Transverse colon (tissue), 4 donors: Measurements from ENCODE around the gene PGLYRP4. TPM values are rescaled to one million over a fixed set of nuclear protein-coding genes. Genes with fewer than 3 reads are reported as not detected.

ENCODE experiments used
- DNase-seq: peaks from one replicate; pipeline ENCODE4 v3.0.0-alpha.2; 2019
- H3K27ac ChIP-seq, 4 donors: fragments of 200-600 bp; sonication (generic); 2 replicates each; pipeline ENCODE4 v1.5.1; 2016 to 2018; ENCODE audit warnings: inconsistent platforms in 4 of 4
- H3K27me3 ChIP-seq: fragments of 200-600 bp; sonication (generic); 2 replicates; pipeline ENCODE4 v1.5.1; 2017; ENCODE audit warnings: inconsistent platforms
- H3K36me3 ChIP-seq, 4 donors: fragments of 200-600 bp; sonication (generic); 2 replicates each; pipeline ENCODE4 v1.5.1; 2017 to 2019; ENCODE audit warnings: inconsistent platforms in 4 of 4
- H3K4me1 ChIP-seq, 4 donors: fragments of 200-600 bp; sonication (generic); 2 replicates each; pipeline ENCODE4 v1.5.1; 2017 to 2020; ENCODE audit warnings: inconsistent platforms in 4 of 4
- H3K4me3 ChIP-seq, 4 donors: fragments of 200-600 bp; sonication (generic); 1 replicate in 1 of 4; 2 replicates in 3 of 4; pipeline versions ENCODE4 v1.5.1 to v1.6.1; 2017 to 2019; ENCODE audit warnings: inconsistent platforms in 4 of 4
- H3K9me3 ChIP-seq, 2 donors: fragments of 200-600 bp; sonication (generic); 2 replicates each; pipeline ENCODE4 v1.5.1; 2017 to 2019; ENCODE audit warnings: inconsistent platforms in 2 of 2
- CTCF ChIP-seq, 5 experiments: fragments of 200-600 bp in 3 of 5; fragments of 450-650 bp in 2 of 5; sonication (generic) in 3 of 5; IDR thresholded peaks; 1 replicate in 2 of 5; 2 replicates in 3 of 5; pipeline ENCODE4 v1.5.1; 2016 to 2017; ENCODE audit warnings: antibody characterized with exemption in 5 of 5, inconsistent platforms in 3 of 5, mild to moderate bottlenecking in 2 of 5, moderate library complexity in 1 of 5
- EP300 ChIP-seq: sonication (generic); formaldehyde crosslinking; IDR thresholded peaks from one replicate; pipeline ENCODE4 v1.6.1; 2017; ENCODE audit warnings: antibody characterized with exemption, low read depth
- POLR2A ChIP-seq: fragments of 450-650 bp; IDR thresholded peaks from one replicate; pipeline ENCODE4 v1.6.1; 2016; ENCODE audit warnings: antibody characterized with exemption, mild to moderate bottlenecking, moderate library complexity
- POLR2AphosphoS5 ChIP-seq, 3 donors: sonication (generic); formaldehyde crosslinking; IDR thresholded peaks; one replicate each; pipeline ENCODE4 v1.6.1; 2016; ENCODE audit warnings: antibody characterized with exemption in 3 of 3
- WGBS, 2 donors: methylation state at CpG; one replicate each; pipeline ENCODE4 v1.1.5; 2018; ENCODE audit warnings: low coverage in 1 of 2; 5-methylcytosine and 5-hydroxymethylcytosine counted together
- in situ Hi-C, 4 donors: fragments of 200-750 bp; cut with MboI; loops; one replicate each; pipeline versions ENCODE4 v1.15.0 to v1.15.1; 2017; ENCODE audit warnings: low sequenced_read_pairs in 3 of 4, low pct_ligation_motif_present in 1 of 4, low pct_unique_long_range_greater_than_20kb in 1 of 4
- intact Hi-C: fragments of 100-400 bp; cut with DNase I; formaldehyde crosslinking; loops from one replicate; pipeline ENCODE4 v1.15.1; 2023; ENCODE audit warnings: low total_unique reads
- total RNA-seq, 4 donors: library from RNA; depleted of rRNA; stranded (reverse); fragments of >200 nt; gene quantifications; one replicate each; pipeline ENCODE4 v1.1.0, GENCODE V29; 2016

Gene PGLYRP4
- not detected for total RNA-seq

DNA sequence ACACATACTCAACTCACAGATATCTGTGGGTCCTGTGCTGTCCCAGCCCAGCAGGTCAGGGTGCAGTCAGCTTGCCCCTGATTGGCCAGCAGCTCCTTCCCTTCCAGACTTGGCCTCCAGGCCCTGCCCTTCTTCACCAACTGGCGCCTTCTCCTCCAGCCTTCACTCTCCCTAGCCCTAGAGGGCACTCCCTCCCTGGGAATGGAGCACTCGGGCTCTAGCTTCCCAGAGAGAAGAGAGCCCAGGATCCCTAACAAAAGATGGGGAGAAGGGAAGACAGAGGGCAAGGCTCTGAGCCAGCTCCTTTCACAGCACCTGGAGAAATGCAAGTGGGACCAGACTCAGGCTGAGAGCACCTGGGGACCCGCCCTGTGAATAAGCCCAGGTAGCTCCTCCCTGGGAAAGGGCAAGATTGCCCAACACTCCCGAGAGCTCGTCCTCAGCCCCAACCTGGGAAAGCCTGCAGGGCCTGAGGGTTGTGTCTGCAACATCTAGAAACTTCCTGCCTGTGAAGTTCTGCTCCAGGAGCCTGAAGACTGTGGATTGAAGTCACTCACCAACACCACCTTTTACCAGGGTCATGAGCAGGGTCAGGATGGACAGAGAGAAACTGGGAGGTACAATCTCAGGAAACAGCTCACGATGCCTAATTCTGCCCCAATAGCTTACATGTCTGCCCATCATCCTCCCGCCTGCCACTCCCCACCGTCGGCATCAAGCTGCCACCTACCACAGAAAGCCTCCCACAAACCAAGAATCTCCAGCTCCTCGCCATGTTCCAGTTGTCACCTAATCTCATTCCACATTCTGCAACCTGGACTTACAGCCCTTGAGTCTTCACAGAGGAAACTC lies at the start of gene PGLYRP4:
PGLYRP4 (minus strand) TSS at position 331 of the 852 bp plus-strand sequence. CDS start 909 bp downstream, outside the sequence.
- WGBS, 2 donors = 54 to 74% methylated on average over 4 to 9 of the region's 10 CpGs
- H3K4me1 ChIP-seq = no peaks in the 10 kb centered on the region
- H3K27ac ChIP-seq = no peak within 1 kb of the TSS
- no peak for DNase-seq
- intact Hi-C loops = no loop called here
- TF ChIP-seq CTCF (IDR thresholded peaks at IDR 0.05) (no peak), POLR2AphosphoS5 (IDR thresholded peaks at IDR 0.05) (no peak), EP300 (no peak), POLR2A (no peak)
- H3K9me3 ChIP-seq = no peaks in the 10 kb centered on the region
- H3K36me3 ChIP-seq = no peaks in the 10 kb centered on the region
- H3K4me3 ChIP-seq = no peak within 1 kb of the TSS
- H3K27me3 ChIP-seq = peaks cover 35% of the 10 kb centered on the region
- in situ Hi-C loops = loop anchor here in 1 of 4 donors (5.0 kb wide), 1 partner anchor 139 kb away; no protein-coding TSS in a partner anchor

DNA sequence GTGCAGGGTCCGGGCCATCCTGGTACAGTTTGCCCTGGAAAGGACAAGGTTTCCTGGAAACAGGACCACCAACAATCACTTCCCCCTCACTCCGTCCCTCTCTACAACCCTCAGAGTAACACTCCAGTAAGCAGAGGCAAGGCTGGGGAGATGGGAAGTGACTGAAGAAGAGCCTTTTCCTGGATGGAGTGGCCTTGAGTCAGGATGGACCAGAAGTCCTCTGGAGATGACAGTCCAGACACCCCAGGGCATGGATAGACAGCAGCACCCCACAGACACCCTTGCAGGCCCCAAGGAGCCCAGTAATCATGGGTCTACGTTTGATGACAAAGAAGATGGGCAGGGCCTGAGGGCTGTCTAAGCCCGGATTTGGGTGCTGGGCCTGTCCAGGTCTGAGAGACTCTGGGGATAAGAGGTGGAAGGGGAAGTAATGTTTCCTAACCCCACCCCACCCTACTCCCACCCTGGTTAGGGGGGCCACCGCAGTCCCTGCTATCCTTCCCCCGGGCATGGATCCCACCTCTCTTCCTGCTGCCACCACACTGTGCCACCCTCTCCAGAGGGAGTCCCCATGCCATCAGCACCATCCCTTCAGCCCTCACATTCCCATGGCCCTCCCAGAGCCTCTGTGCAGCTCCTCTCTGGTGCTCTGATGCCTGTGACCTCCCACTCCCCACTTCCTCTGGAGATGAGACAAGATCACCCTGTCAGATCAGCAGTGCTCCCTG lies 49.4 kb upstream of the PGLYRP4 start:
- Histone ChIP-seq H3K4me3 (no peak overlapping the region), H3K36me3 (no peaks in the 10 kb centered on the region), H3K27me3 (no peaks in the 10 kb centered on the region), H3K9me3 (no peaks in the 10 kb centered on the region), H3K27ac (no peak overlapping the region), H3K4me1 (no peaks in the 10 kb centered on the region)
- in situ Hi-C loops (no loop called here), intact Hi-C loops (no loop called here)
- no peak for DNase-seq
- WGBS, 2 donors = 88 to 100% methylated on average over 1 to 6 of the region's 6 CpGs
- TF ChIP-seq EP300 (no peak), POLR2A (no peak), CTCF (IDR thresholded peaks at IDR 0.05) (no peak), POLR2AphosphoS5 (IDR thresholded peaks at IDR 0.05) (no peak)

- 84% methylated on average over 19 of the region's 19 CpGs; no CpG with 5 or more reads in 1 of the 2 donors for WGBS, 2 donors
- TF ChIP-seq EP300 = no peak
- no peak for TF ChIP-seq POLR2AphosphoS5 (IDR thresholded peaks at IDR 0.05)
- TF ChIP-seq CTCF (IDR thresholded peaks at IDR 0.05) = no peak
- TF ChIP-seq POLR2A = no peak
- Histone ChIP-seq H3K9me3 (no peaks in the 10 kb centered on the region), H3K4me3 (no peak overlapping the region), H3K4me1 (no peaks in the 10 kb centered on the region), H3K27me3 (no peaks in the 10 kb centered on the region), H3K36me3 (no peaks in the 10 kb centered on the region), H3K27ac (no peak overlapping the region)
- in situ Hi-C loops = no loop called here
- intact Hi-C loops = no loop called here
- no peak for DNase-seq
Observed at GRCh38 chr1:153397051-153397923, 48.6 kb upstream of the PGLYRP4 start.

DNA sequence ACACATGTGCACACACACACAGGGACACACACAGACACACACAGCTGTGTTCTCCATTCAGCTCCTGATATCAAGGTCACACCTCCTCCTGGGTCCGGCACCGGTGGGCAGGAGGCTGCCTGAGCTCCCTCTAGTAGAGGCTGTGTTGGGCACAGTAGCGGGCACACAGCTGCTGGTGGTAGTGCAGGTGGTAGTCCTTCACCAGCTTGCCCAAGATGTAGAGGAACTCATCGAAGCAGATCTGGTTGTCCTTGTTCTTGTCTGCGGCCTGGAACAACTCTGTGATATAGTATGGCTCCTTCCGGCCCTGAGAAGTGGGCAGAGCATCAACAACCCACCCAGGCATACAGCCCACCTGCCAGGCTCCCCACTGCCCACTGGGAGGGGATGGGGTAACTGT lies 47.8 kb upstream of the PGLYRP4 start:
- in situ Hi-C loops (no loop called here), intact Hi-C loops (no loop called here)
- Histone ChIP-seq H3K36me3 (no peaks in the 10 kb centered on the region), H3K4me1 (no peaks in the 10 kb centered on the region), H3K27ac (no peak overlapping the region), H3K4me3 (no peak overlapping the region), H3K27me3 (no peaks in the 10 kb centered on the region), H3K9me3 (no peaks in the 10 kb centered on the region)
- 82% methylated on average over 6 of the region's 6 CpGs; no CpG with 5 or more reads in 1 of the 2 donors for WGBS, 2 donors
- TF ChIP-seq CTCF (IDR thresholded peaks at IDR 0.05) (no peak), POLR2A (no peak)
- no peak for DNase-seq
